T-helper 2 cell treated with Interferon-gamma antibody and Interleukin-4, amounts not matched to agents 100 ng/mL and 5 ng/mL, for 36 hours (primary cell): Measurements from ENCODE around the gene CARMIL3. TPM values are rescaled to one million over a fixed set of nuclear protein-coding genes. Genes with fewer than 3 reads are reported as not detected.
"Not testable (repeated sequence)": the region's sequence is repeated elsewhere in the genome, so short reads cannot be mapped to it uniquely, and the experiment has no call there.

Experiments
- intact Hi-C: fragments of 100-400 bp; cut with micrococcal nuclease; formaldehyde crosslinking; loops from one replicate; pipeline ENCODE4 v1.15.1; 2023
- total RNA-seq: library from RNA; stranded (reverse); gene quantifications from 2 replicates; pipeline ENCODE4 v1.2.3, GENCODE V29; 2022

Gene CARMIL3
- total RNA-seq, 1 donor from 2014 or later = 0.82 TPM

DNA sequence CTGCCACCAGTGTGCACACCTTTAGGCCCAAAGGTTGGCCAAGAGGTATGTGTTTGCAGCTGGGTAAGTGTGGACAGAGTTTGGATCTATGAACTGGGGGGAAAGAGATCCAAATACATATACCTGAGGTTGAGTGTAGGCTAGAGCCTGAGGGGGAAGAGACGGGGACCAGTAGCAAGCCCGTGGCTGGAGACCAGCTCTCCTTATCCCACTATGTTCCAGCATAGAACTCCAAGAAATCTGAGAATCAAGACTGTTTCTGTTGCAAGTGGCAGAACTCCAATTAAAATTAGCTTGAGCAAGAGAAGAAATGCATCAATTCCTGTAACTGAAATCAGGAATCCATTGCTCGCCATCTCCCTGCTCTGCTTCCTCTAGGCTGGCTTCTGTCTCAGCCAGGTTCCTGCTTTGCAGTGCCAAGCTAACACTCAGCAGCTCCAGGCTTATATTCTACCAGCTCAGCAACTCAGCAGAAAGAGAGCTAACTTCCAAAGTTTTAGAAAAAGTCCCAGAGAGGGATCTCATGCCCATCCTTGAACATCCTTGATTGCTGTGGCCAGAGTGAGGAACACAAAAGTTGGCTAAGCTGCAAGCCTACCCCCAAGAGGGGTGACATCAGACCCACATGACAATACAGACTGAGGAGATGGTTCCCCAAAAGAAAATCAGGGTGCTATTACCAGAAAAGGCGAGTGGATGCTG, 40.8 kb downstream of the CARMIL3 start:
- intact Hi-C loops = loop anchor here (5.0 to 10.0 kb wide), 2 partner anchors 105 to 538 kb away; partner anchors contain the start of genes DHRS4L2, THTPA and ZFHX2

DNA sequence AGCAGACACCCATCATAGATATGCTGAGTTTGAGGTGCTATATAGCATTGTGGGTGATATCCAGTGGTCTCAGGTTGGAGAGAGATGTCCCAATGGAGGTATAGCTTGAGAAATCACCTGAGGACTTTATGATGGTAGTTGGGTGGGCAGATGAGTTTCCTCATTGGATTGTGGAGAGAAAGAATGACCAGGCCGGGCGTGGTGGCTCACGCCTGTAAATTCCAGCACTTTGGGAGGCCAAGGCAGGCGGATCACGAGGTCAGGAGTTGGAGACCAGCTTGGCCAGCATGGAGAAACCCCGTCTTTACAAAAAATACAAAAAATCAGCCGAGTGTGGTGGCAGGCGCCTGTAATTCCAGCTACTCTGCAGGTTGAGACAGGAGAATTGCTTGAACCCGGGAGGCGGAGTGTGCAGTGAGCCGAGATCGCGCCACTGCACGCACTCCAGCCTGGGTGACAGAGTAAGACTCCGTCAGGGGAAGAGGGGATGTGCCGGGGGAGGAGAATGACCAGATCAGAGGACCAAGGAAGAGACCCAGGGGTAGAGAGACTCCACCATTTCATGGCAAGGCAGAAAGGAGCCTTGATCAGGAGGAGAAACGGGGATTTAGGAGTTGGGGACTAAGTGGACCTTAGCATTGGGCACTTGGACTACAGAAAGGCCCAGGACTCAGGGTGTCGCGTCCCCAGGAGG, 41.5 kb downstream of the CARMIL3 start:
- intact Hi-C loops = loop anchor here (5.0 to 10.0 kb wide), 2 partner anchors 106 to 539 kb away; partner anchors contain the start of genes DHRS4L2, THTPA and ZFHX2

DNA sequence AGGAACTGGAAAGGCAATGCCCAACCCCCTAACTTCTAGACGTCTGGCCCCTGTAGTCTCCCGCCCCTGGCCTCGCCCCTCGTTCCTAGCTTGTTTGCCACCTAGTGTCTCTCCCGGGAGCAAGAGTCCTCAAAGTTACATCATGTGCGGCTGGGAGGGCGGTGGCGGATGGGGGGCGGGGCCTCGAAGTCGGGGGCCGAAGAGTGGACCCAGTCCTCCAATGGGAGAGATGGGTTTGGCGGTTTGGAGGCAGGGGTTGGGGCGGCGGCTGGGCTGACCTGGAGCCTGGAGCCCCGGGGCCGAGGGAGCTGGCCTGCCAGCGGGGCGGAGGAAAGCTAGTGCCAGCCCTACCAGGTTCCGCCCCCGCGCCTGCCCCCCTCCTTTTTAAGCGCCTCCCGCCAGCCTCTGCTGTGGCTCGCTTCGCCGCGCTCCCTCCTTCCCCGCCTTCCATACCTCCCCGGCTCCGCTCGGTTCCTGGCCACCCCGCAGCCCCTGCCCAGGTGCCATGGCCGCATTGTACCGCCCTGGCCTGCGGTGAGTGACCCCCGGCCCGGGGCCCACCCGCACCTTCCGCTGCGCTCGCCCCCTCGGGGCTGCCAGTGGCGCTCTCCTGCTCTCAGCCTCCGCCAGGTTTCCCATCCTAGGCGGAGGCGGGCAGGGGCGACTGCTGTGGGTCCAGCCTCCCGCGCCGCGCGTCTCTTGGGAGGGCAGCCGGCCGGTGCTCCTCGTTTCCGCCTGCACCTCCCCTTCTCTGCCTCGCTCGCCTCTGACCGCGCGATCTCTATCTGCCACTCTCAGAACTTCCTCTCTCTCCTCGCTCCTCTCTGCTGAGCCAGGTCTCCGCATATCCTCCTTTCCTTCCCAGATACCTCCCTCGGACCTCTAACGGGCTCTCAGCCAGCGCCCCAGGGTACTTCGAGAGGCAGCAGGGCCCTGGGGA, 42.4 kb downstream of the CARMIL3 start, which contains the start of gene PCK2:
Gene PCK2 (plus strand): TSS at position 411 of the 940 bp plus-strand sequence. CDS start 95 bp downstream, at position 506.
- intact Hi-C loops = loop anchor here (1.0 to 10.0 kb wide), 7 partner anchors 13 to 539 kb away; partner anchors contain the start of genes CARMIL3, DCAF11, DHRS4L2 and IRF9

DNA sequence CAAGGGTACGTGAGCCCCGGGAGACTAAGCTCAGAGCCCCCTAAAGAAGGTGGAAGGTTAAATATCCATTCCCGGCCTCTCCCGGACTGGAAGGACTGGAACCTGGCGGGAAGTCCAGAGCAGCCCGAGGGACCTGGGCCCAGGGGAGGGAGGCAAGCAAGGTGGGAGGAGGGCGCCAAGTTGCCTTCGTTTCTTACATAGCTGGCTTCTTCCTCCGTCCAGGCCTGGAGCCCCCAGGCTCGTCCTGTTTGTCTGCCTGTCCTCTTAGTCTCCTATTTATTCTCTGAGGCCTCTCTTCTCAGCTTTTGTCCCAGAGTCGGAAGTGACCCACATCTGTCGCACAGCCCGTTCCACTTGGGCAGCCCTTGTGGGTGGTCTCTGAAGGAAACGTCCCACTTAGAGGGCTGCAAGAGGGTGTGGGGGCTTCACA, 43.0 kb downstream of the CARMIL3 start:
- intact Hi-C loops = loop anchor here (1.0 to 10.0 kb wide), 7 partner anchors 13 to 540 kb away; partner anchors contain the start of genes CARMIL3, DCAF11, DHRS4L2 and IRF9

DNA sequence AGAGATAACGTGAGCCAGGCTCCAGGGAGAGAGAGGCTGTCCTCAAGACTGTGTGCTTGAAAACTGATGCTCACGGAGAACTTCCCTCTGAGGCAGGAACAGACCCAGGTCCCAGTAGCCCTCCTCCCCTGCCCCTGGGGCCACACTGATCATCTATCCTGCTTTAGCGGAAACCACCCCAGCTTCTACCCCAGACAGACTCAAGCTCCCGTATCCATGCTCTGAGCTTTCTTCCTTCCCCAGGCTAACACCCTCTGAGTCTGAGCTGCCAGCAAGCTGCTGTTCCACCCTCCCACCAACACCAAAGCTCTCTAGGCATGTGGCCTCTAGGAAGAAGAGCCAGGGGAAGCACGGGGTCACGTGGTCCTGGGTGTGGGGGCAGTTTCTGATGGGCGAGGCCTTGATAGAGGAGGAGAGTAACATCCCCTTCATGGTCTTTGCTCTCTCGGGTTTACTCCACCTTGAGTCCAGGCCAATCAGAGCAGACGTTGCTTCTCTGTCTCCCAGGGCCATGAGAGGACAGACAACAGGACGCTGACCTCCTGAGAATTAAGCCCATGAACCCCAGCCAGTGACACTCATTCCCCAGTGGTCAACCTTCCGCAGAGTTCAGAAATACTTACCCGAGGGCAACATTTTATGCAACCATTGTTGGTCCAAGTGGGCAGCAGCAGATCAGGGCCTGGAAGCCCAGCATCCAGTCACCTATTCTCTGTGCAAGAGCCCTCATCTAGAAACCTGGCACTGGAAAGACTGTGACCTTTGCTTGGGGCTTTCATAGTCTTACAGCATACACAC, 43.7 kb downstream of the CARMIL3 start:
- intact Hi-C loops = loop anchor here (2.0 to 10.0 kb wide), 2 partner anchors 43 to 541 kb away; partner anchors contain the start of genes CARMIL3, THTPA and ZFHX2

DNA sequence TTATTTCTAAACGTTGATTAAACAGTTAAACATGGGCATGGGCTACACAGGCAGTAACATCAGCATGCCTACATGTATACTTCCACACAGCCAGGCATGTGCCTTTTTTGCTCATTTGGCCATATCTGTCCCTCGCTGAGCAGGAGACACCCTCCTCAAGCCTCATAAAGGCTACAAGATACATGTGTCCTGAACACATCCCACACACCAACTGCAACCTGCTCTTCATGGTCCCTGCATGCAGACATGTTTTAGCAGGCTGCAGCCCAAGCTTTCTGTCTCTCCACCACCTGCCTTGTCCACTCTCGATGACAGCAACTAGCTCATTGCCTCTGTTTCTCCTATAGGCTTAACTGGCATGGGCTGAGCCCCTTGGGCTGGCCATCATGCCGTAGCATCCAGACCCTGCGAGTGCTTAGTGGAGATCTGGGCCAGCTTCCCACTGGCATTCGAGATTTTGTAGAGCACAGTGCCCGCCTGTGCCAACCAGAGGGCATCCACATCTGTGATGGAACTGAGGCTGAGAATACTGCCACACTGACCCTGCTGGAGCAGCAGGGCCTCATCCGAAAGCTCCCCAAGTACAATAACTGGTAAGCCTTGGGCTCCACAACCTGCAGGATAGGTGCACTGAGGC, 44.9 kb downstream of the CARMIL3 start:
- intact Hi-C loops = loop anchor here (10.0 kb wide), 1 partner anchor 542 kb away; the partner anchor contains the start of genes THTPA and ZFHX2

DNA sequence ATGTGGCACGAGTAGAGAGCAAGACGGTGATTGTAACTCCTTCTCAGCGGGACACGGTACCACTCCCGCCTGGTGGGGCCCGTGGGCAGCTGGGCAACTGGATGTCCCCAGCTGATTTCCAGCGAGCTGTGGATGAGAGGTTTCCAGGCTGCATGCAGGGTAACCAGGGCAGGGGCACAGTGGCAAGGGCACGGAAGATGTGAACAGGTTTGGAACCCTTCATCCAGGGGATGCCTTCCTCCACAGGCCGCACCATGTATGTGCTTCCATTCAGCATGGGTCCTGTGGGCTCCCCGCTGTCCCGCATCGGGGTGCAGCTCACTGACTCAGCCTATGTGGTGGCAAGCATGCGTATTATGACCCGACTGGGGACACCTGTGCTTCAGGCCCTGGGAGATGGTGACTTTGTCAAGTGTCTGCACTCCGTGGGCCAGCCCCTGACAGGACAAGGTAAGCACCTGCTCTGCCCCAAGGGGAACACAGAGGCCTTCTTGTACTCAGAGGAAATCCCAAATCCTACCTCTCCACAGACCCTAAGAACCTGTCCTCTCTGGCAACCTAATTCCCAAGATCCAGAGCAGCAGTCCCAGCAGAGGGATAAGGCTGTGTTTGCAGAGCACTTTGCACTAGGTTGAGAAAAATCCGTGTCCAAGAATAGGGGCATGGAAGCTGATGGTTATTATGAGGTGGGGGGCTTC, 46.6 kb downstream of the CARMIL3 start:
- intact Hi-C loops = loop anchor here (10.0 kb wide), 1 partner anchor 544 kb away; the partner anchor contains the start of genes THTPA and ZFHX2

DNA sequence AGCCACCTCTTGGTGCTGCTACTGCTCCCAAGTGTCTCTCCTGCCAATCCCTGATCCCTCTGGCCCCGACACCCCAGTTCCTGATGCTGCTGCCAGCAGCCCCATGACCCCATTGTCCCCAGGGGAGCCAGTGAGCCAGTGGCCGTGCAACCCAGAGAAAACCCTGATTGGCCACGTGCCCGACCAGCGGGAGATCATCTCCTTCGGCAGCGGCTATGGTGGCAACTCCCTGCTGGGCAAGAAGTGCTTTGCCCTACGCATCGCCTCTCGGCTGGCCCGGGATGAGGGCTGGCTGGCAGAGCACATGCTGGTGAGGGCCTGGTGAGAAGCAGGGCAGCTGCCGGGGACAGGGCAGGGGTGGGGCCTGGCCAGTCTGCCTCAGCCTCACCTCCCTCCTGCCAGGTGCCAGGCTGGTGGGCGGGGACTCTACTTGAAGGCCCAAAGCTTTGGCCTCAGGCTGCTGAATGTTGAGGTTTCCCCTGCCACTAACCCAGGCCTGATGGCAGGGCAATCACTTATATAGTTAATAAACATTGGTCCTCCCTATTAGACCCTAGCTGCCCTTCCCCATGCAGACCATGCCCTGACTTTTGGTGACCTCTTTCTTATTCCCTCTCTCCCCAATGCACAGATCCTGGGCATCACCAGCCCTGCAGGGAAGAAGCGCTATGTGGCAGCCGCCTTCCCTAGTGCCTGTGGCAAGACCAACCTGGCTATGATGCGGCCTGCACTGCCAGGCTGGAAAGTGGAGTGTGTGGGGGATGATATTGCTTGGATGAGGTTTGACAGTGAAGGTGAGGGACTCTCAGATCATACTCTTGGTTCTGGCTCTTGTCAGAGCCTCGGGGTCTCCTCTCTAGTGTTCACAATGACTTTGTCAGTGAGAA, 47.4 kb downstream of the CARMIL3 start:
- intact Hi-C loops = loop anchor here (10.0 kb wide), 1 partner anchor 544 kb away; the partner anchor contains the start of genes THTPA and ZFHX2

DNA sequence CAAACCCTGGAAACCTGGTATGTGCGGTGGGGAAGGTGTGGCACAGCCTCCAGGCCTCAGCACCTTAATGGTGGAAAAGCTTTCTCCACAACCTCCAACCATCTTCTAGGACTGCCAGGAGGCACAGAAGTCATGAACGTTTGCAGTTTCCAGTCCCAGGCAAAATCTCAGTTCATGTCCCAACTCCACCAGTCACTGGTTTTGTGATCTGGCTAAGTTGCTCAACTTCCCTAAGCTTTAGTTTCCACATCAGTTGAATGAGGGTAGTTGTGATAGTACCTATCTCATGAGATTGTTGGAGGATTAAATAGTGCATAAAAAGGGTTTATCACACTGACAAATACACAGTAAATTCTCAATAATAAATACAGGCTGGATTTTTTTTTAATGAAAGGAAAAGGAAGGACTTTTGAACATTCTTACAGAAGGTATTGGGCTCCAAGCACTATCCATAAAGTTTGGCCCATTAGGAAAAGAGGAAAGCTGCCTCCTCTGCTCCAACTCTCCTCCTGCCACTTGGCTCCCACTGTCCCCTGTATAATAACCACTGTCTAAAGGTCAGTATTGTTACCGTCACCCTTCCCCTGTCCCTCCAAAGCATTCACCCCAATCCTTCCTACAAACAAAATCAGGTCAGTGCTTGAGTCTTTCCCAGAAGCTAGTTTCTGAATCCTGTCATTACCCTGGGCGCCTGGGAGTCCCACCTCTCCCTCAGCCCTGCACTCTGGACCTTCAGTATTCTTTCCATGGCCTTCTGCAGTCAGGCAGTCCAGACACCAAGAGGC, 48.6 kb downstream of the CARMIL3 start:
- intact Hi-C loops = no loop called here

DNA sequence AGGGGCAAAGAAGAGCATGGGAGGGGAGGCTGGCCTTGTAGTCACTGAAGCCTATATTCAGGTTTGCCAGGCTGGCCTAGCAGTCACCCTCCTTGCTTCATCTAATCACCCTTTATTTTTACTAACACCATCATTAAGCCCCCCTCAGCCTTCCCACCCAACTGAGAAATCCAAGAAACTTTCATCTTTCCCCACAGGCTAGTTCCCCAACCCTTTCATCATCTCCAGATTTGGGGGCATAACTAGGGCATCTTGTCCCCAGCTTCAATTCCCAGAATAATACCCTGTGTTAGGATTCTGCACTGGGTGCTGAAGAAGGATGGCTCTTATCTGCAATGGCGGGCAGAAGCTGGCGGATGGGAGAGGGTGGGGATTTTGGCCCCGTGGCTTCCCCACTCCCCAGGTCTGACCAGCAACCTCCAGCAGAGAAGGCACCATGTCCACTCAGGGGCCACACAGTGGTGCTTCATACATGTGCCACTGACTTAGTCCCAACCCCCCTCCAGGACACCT, 49.2 kb downstream of the CARMIL3 start:
- intact Hi-C loops = no loop called here

DNA sequence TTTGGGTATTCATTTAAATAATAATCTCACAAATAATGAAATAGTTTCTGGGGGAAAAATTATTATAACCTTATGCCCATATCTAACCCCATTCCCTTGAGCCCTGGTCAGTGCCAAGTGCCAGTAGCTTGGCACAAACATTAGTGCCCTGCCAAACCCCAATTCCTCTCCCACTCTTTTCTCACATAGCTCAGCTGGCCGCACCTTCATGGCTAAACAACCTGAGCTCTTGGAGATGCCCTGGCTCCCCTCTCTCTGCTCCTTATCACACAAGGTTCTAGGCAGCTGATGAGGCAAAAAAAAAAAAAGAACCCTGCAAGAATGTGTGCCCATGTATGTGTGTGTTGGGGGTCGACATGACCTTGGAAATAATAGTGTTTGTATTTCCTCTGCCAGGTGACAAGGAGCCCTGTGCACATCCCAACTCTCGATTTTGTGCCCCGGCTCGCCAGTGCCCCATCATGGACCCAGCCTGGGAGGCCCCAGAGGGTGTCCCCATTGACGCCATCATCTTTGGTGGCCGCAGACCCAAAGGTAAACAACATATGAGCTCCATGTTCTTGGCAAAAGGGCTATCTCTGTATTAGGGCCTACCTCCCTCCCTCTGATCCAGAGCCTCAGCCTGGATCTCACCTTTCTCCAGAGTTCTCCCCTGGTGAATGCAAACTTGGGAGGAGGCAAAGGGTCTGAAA, 50.7 kb downstream of the CARMIL3 start:
- intact Hi-C loops = no loop called here

DNA sequence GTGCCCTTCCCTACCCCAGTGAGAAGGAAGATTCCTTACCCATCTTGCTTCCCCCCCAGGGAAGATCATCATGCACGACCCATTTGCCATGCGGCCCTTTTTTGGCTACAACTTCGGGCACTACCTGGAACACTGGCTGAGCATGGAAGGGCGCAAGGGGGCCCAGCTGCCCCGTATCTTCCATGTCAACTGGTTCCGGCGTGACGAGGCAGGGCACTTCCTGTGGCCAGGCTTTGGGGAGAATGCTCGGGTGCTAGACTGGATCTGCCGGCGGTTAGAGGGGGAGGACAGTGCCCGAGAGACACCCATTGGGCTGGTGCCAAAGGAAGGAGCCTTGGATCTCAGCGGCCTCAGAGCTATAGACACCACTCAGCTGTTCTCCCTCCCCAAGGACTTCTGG, 51.6 kb downstream of the CARMIL3 start:
- intact Hi-C loops = no loop called here

DNA sequence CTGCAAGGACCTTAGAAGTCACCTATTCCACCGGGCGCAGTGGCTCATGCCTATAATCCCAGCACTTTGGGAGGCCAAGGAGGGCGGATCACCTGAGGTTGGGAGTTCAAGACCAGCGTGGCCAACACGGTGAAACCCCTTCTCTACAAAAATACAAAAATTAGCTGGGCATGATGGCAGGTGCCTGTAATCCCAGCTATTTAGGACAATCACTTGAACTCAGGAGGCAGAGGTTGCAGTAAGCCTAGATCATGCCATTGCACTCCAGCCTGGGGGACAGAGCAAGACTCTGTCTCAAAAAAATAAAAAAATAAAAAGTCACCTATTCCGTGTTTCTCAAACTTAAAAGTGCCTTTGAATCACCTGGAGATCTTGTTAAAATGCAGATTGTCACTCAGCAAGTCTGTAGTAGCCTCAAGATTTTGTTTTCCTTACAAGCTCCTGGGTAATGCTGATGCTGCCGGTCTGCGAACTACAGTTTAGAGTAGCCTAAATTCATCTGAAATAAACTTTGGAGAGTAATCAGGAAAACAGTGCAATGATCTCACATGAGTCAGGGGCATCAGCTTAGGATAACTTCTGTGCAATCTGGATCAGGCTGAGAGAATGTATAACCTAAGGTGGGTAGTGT, 53.9 kb downstream of the CARMIL3 start:
- intact Hi-C loops = not testable (repeated sequence)

DNA sequence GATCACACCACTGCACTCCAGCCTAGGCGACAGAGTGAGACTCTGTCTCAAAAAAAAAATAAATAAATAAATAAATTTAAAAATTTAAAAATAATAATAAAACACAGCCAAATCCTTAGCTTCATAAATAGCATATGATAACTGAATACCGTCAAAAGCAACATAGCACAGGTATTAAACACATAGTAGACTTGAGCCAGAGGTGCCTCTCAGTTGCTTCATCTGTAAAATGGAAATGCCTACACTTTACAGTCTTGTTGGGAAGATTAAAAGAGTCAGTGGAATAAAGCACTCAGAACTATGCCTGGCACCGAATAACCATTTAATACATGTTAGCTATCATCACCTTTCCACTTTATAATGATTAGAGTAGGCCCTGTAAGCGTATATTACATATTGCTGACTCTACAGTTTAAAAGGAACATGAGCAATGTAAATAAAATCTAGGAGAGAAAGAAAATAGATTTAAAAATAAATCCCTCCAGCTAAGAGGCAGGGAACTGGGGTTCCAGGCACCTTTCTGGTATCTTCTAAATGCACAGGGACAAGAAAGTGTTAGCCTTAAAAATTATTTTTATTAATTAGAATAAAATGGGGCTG, 55.0 kb downstream of the CARMIL3 start:
- intact Hi-C loops = no loop called here

DNA sequence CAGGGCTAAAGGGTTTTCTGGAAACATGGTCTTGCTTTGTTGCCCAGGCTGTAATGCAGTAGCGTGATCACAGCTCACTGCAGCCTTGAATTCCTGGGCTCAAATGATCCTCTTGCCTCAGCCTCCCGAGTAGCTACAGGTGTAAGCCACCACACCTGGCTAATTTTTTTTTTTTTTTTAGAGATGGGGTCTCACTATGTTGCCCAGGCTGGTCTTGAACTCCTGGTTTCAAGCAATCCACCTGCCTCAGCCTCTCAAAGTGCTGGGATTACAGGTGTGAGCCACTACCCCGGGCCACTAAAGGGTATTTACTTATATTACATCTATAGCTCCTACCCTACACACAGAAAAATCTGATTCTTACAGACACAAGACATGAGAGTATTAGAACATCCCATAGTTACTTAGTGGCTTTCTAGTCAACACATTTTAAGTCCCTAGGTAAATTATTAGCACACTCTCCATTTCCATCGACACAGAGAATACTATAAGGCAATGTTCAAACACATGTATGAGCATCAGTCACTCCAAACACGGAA, 56.6 kb downstream of the CARMIL3 start:
- intact Hi-C loops = loop anchor here (1.0 to 2.0 kb wide), 3 partner anchors 14 to 72 kb away; partner anchors contain the start of gene PCK2
